ENCODE measurements around the gene PDXK.

The PDXK gene

GRCh38 chr21:43779660-43780059 lies 60.7 kb downstream of the PDXK start:
- no peak for DNase-seq (ENCODE audit: low read depth in 1 of 2, low spot score in 1 of 2)

GRCh38 chr21:43781846-43782245 lies 62.9 kb downstream of the PDXK start:
- DNase-seq (ENCODE audit: low read depth in 1 of 2, low spot score in 1 of 2): no peak

- no peak for DNase-seq (ENCODE audit: low read depth in 1 of 2, low spot score in 1 of 2)
Measured at GRCh38 chr21:43782431-43783097, 63.6 kb downstream of the PDXK start.

GRCh38 chr21:43783098-43783700 lies 64.3 kb downstream of the PDXK start:
- no peak for DNase-seq (ENCODE audit: low read depth in 1 of 2, low spot score in 1 of 2)

DNA sequence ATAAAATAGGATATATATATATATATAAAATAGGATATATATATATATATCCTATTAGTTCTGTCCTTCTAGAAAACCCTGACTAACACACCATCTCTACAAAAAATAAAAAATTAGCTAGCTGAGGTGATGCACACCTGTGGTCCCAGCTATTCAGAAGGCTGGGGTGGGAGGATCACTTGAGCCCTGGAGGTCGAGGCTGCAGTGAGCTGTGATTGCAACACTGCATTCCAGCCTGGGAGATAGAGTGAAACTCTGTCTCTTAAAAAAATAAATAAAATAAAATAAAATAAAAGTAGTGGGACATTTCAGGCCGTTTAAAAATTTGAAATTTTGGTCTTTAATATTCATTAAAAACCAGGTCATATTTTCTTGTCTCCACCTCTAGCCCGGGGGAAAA lies 66.2 kb downstream of the PDXK start:
- no peak for DNase-seq (ENCODE audit: low read depth in 1 of 2, low spot score in 1 of 2)

GRCh38 chr21:43786300-43786806 lies 67.4 kb downstream of the PDXK start:
- DNase-seq (ENCODE audit: low read depth in 1 of 2, low spot score in 1 of 2): no peak

GRCh38 chr21:43786807-43787440 lies 68.0 kb downstream of the PDXK start:
- no peak for DNase-seq (ENCODE audit: low read depth in 1 of 2, low spot score in 1 of 2)

GRCh38 chr21:43789276-43790009 lies 70.5 kb downstream of the PDXK start, which contains the start of gene RRP1:
Gene RRP1 (plus strand): TSS chr21:43789577. CDS start chr21:43789630, 53 bp downstream.
- peak; percentile 88 to 93 for DNase-seq (ENCODE audit: low read depth in 1 of 2, low spot score in 1 of 2)

DNA sequence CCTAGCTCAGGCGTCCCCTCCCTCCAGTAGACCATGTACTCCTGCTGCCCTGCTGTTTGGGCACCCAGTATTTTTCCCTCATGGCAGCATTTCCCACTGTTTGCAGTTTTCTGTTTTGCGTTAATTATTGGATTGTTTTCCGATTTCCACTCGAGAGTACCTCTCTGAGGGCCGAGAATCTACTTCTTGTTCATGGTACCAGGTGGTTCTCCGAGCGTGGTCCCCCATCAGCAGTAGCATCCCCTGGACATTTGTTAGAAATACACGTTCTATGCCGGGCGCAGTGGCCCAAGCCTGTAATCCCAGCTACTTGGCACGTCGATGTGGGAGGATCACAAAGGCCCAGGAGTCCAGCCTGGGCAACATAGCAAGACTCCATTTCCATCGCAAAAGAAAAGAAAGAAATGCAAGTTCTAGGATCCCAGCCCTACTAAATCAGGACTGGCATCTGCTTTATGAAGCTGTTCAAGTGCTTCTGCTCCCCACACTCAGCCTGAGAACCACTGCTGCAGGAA lies 71.1 kb downstream of the PDXK start:
- DNase-seq (ENCODE audit: low read depth in 1 of 2, low spot score in 1 of 2): no peak

DNA sequence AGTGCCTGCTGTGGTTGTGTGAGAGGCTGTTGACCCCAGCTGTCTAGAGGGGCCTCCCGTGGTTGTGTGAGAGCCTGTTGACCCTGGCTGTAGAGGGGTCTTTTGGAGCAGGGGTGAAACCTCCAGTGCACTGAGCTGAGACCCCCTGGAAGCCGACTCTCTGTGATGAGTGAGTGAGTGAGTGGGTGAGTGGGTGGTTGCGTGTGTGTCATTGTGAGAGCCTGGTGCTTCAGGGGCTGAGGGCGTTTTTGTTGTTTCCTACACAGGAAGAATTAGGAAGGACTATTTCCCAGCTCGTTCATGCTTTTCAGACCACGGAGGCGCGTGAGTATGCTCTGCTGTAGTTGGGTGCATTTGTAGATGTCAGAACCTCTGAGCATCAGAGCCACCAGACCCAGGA lies 73.5 kb downstream of the PDXK start:
- DNase-seq (ENCODE audit: low read depth in 1 of 2, low spot score in 1 of 2): no peak

GRCh38 chr21:43793243-43793642 lies 74.3 kb downstream of the PDXK start:
- DNase-seq (ENCODE audit: low read depth in 1 of 2, low spot score in 1 of 2): no peak

DNA sequence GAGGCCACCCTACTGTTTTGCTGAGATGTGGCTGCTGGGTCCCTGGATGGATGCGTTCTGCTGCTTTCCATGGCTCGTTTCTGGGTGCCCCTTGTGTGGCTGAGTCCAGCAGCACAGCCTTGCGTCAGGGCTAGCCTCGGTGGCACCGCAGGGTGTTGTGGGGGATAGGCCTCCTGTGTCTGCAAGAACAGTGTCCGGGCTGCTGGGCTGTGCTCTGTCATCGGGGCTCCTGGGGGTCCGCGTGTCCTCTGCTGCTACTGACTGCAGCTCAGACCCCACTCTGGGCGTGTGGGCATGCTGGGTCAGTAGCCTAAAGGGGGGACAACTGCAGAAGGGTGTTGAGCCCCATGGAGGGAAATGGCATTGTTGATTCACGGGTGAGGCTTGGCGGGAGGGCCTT lies 75.4 kb downstream of the PDXK start:
- no peak for DNase-seq (ENCODE audit: low read depth in 1 of 2, low spot score in 1 of 2)

DNA sequence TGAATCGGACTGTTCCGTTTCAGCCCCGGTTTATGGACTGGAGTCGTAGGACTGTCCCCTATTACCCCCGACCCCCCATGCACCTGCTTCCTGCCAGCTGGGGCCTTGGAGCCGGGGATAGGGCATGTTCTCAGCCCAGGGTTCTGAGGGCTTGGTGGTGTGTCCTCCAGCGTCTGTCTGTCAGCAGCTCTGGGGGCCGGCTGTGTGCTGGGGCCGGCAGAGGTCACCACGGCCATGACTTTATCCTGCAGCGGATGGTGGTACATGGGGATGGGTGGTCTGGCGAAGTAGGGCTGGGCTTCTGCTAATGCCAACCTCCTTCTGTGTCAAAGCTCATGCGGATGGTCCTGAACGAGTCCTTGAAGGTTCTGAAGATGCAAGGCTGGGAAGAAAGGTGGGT lies 75.9 kb downstream of the PDXK start:
- DNase-seq (ENCODE audit: low read depth in 1 of 2, low spot score in 1 of 2): no peak

- no peak for DNase-seq (ENCODE audit: low read depth in 1 of 2, low spot score in 1 of 2)
Measured at GRCh38 chr21:43797415-43797814, 78.5 kb downstream of the PDXK start.

DNA sequence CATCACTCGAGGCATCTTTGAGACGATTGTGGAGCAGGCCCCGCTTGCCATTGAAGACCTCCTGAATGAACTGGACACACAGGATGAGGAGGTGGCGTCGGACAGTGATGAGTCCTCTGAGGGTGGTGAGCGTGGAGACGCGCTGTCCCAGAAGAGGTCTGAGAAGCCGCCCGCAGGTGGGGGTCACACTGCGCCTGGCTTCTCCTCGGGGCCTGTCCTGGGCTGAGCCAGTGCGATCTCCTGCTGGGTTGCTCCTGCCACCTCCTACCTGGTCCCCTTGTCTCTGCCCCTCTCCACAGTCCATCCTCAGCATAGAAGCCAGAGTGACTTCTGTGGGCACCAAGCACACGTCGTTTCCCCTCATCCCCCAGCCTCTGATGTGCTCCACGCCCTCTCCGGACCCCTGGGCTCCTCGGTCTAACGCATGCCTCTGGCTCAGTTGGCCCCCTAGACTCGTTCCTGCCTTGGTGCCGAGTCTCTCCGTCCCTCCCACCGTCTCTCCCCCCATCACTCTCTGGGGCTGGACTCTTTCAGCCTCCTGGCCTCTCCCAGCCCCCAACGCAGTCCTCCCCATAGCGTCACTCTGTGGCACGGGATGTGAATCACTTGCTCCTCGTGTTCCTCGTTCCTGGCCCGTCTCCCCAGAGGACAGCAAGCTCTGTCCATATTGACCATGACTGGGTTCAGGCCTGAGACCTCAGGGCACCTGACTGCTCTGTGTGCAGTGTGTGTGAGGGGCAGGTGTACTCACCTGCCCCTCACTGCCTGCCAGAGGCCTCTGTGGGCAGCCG lies 79.2 kb downstream of the PDXK start:
- no peak for DNase-seq (ENCODE audit: low read depth in 1 of 2, low spot score in 1 of 2)

DNA sequence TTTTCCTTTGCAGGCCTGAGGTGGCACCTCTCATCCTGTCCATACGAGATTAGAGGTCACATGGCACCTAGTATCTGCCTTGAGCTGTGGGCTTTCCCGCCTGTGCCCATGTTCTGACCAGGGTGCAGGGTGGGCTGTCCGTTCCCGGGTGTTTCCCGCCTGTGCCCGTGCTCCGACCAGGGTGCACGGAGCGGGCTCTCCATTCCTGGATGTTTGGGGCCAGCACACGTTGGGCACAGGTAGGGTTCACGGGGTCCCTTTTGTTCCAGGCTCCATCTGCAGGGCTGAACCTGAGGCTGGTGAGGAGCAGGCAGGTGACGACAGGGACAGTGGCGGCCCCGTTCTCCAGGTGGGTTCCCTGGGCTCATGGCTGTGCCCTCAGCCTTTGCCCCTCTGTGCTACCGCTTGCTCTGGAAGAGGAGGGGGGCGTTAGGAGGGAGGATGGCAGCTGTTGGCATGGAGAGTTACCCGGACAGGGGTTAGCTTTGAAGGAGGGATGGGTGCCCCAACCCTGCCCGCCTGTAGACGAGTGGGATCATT lies 80.4 kb downstream of the PDXK start:
- DNase-seq (ENCODE audit: low read depth in 1 of 2, low spot score in 1 of 2): no peak

GRCh38 chr21:43800124-43800523 lies 81.2 kb downstream of the PDXK start:
- no peak for DNase-seq (ENCODE audit: low read depth in 1 of 2, low spot score in 1 of 2)

- DNase-seq (ENCODE audit: low read depth in 1 of 2, low spot score in 1 of 2): no peak
Measured at GRCh38 chr21:43800566-43800965, 81.6 kb downstream of the PDXK start.

DNA sequence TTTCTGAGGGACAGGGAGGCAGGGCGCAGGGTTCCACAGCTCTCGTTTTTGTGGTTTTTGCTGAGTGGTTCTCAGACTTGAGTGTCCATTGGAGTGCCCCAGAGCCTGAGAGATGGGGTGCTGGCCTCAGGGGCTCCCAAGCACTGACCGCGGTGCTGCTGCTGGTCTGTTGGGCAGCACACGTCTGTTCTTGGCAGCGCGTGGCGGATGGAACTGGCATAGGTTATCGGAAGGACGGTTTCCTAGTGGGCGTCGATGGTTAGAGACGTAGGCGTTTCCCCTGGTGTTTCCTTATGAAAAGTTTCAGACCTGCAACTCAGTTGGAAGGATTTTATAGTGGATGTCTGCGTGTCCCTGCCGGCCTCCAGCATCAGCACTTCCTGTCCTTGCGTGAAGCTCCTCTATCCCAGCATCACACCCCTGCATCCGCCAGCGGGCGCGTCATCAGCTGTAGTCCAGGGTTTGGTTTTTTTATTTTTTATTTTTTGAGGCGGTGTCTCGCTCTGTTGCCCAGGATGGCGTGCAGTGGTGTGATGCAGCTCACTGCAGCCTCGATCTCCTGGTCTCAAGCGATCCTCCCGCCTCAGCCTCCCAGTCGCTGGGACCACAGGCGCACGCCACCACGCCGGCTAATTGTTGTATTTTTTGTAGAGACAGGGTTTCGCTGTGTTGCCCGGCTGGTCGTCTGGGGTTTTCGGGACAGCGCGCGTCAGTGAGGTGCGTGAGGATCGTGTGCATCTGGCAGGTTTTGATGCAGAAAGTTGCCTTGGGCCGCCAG lies 82.3 kb downstream of the PDXK start:
- no peak for DNase-seq (ENCODE audit: low read depth in 1 of 2, low spot score in 1 of 2)
